MCF 10A (cell line): ENCODE data around the gene TTR. TPM values are rescaled to one million over a fixed set of nuclear protein-coding genes. Genes with fewer than 3 reads are reported as not detected.
A peak's percentile ranks its signal among the peaks of the same experiment; 100 is the strongest.

Experiments
- BruUV-seq: library from RNA; stranded (reverse); fragments of 400-500 nt; replicated peaks from 2 replicates; lab custom pipeline; 2021; lab: Mats Ljungman, UMichigan
- CTCF ChIA-PET: fragments of 300-600 bp; sonication (Branson Sonifier 250); formaldehyde crosslinking; extraction: SDS; loops from one replicate; lab custom pipeline; 2021; ENCODE audit warnings: antibody characterized with exemption, inconsistent platforms; lab: Yijun Ruan, JAX
- POLR2A ChIA-PET: fragments of 300-600, 350-650 bp; sonication (Branson Sonifier 250); formaldehyde crosslinking; extraction: SDS; loops from one replicate; lab custom pipeline; 2020; ENCODE audit warnings: antibody characterized with exemption, inconsistent platforms; lab: Yijun Ruan, JAX
- DNase-seq: peaks from one replicate; pipeline ENCODE4 v3.0.0-alpha.2; 2018; ENCODE audit not compliant: unreplicated experiment
- H3K27ac Mint-ChIP-seq: one replicate; pipeline ENCODE4 v1.8.0; 2022; ENCODE audit warnings: mild to moderate bottlenecking, low read depth, mixed read lengths; ENCODE audit not compliant: unreplicated experiment
- H3K27me3 Mint-ChIP-seq: one replicate; pipeline ENCODE4 v1.8.0; 2022; ENCODE audit warnings: mixed read lengths; ENCODE audit not compliant: insufficient read depth, unreplicated experiment
- H3K36me3 Mint-ChIP-seq: one replicate; pipeline ENCODE4 v1.8.0; 2022; ENCODE audit warnings: mild to moderate bottlenecking, moderate library complexity, mixed read lengths; ENCODE audit not compliant: insufficient read depth, unreplicated experiment
- H3K4me1 Mint-ChIP-seq: one replicate; pipeline ENCODE4 v1.8.0; 2022; ENCODE audit warnings: mixed read lengths; ENCODE audit not compliant: insufficient read depth, unreplicated experiment
- H3K4me3 Mint-ChIP-seq: one replicate; pipeline ENCODE4 v1.8.0; 2022; ENCODE audit warnings: mild to moderate bottlenecking, moderate library complexity, mixed read lengths; ENCODE audit not compliant: unreplicated experiment
- H3K9me3 Mint-ChIP-seq: one replicate; pipeline ENCODE4 v1.8.0; 2022; ENCODE audit warnings: mixed read lengths; ENCODE audit not compliant: unreplicated experiment
- intact Hi-C: fragments of 100-400 bp; cut with micrococcal nuclease; formaldehyde crosslinking; loops from 2 replicates; pipeline ENCODE4 v1.14.1; 2022
- total RNA-seq: library from RNA; stranded (reverse); gene quantifications from 2 replicates; pipeline ENCODE4 v1.2.3, GENCODE V29; 2022
- TF ChIP-seq, protein P1 (sequence below): fragments of 200-600 bp; IDR thresholded peaks from one replicate; pipeline ENCODE4 v1.8.0; 2022; ENCODE audit warnings: antibody characterized with exemption, mild to moderate bottlenecking; ENCODE audit not compliant: unreplicated experiment

TTR gene
- total RNA-seq, 1 experiment from 2014 or later: not detected

GRCh38 chr18:31609886-31610285, 18.2 kb downstream of the TTR start:
- ChIA-PET POLR2A (no interaction called here), CTCF (interaction anchor here (0.7 to 1.7 kb wide), 3 partner anchors 19 to 114 kb away, joined by 3 to 4 read pairs (median 4); no protein-coding TSS in a partner anchor)
- no TSS peak for BruUV-seq
- Mint-ChIP-seq H3K4me1 (peaks cover 5% of the 10 kb centered on the region), H3K9me3 (no peaks in the 10 kb centered on the region), H3K36me3 (no peaks in the 10 kb centered on the region), H3K4me3 (no peak overlapping the region), H3K27ac (no peak overlapping the region), H3K27me3 (no peaks in the 10 kb centered on the region)
- intact Hi-C loops: no loop called here
- no peak for DNase-seq
- TF ChIP-seq, protein P1, sequence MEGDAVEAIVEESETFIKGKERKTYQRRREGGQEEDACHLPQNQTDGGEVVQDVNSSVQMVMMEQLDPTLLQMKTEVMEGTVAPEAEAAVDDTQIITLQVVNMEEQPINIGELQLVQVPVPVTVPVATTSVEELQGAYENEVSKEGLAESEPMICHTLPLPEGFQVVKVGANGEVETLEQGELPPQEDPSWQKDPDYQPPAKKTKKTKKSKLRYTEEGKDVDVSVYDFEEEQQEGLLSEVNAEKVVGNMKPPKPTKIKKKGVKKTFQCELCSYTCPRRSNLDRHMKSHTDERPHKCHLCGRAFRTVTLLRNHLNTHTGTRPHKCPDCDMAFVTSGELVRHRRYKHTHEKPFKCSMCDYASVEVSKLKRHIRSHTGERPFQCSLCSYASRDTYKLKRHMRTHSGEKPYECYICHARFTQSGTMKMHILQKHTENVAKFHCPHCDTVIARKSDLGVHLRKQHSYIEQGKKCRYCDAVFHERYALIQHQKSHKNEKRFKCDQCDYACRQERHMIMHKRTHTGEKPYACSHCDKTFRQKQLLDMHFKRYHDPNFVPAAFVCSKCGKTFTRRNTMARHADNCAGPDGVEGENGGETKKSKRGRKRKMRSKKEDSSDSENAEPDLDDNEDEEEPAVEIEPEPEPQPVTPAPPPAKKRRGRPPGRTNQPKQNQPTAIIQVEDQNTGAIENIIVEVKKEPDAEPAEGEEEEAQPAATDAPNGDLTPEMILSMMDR: no peak

DNA sequence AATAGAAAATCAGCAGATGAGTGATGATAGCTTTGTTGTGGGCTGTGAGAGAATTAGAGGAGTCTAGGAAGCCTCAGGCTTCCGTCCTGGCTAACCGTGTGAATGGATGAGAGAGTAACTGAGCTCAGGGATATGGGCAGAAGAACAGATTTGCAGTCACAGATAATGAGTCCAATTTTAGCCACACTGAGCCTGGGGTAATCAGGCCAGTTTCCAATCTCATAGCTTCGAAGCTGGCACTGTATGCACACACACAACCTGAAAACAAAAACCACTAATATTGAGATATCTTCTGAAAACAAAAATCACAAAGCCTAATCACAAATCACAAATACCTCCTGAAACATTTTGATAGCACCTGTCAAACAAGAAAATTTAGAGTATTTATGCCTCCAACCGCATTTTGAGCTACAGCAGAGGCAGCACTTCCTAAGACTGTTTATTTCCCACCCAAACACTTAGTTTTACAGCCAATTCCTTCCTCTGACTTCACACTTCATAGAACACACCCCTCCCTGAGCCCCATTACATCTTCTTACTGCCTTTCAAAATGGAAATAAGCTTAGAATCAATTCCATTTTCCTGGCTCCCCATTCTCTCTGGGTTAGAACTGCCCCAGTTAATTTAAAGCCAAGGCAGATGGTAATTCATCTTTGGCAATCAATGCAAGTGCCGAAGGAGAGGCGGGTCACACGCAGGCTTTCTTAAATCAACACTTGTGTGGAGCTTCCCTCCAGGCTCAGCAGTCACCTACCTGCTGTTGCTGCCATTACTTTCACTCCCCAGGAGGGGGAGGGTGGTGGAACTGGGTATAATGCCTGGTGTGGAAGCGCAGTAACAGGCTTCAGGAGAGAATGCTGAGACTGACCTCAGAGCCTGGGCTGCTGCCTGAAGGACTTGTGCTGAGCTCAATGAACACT, 18.9 kb downstream of the TTR start:
- no peak overlapping the region for H3K4me3 Mint-ChIP-seq
- no TSS peak for BruUV-seq
- H3K9me3 Mint-ChIP-seq: no peaks in the 10 kb centered on the region
- CTCF ChIA-PET: interaction anchor here (0.6 to 1.7 kb wide), 6 partner anchors 18 to 114 kb away, joined by 3 to 5 read pairs (median 4); no protein-coding TSS in a partner anchor
- no peaks in the 10 kb centered on the region for H3K27me3 Mint-ChIP-seq
- peaks cover 5% of the 10 kb centered on the region for H3K4me1 Mint-ChIP-seq
- intact Hi-C loops: no loop called here
- TF ChIP-seq, protein P1: no peak
- peak; percentile 17 for DNase-seq
- no peak overlapping the region for H3K27ac Mint-ChIP-seq
- POLR2A ChIA-PET: interaction anchor here (0.8 kb wide), 1 partner anchor 13 kb away, joined by 4 read pairs; no protein-coding TSS in a partner anchor
- H3K36me3 Mint-ChIP-seq: no peaks in the 10 kb centered on the region

DNA sequence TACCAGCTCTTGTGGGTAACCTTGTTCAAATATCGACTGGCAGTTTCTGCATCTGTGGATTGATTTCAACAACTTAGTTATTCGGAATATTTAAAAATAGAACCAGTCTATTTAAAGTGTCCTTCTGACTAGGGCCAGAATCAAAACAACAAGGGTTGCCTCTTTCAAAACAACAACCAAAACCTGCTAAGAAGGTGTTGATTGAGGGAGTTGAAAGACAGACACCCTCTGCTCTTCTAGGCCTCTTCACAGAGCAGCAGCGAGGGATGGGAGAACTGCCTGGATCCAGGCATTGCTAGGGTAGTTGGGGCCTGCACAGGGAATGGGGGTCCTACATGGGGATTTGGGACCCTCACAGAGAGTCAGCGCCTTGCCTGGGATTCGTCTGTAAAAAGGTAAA, 19.8 kb downstream of the TTR start:
- TF ChIP-seq, protein P1: no peak
- no peak for DNase-seq
- ChIA-PET CTCF (interaction anchor here (1.7 kb wide), 1 partner anchor 17 kb away, joined by 3 read pairs; no protein-coding TSS in a partner anchor), POLR2A (interaction anchor here (1.4 kb wide), 1 partner anchor 19 kb away, joined by 3 read pairs; the partner anchor contains the start of gene TTR)
- intact Hi-C loops: no loop called here
- Mint-ChIP-seq H3K4me3 (no peak overlapping the region), H3K9me3 (no peaks in the 10 kb centered on the region), H3K27me3 (no peaks in the 10 kb centered on the region), H3K36me3 (no peaks in the 10 kb centered on the region), H3K27ac (no peak overlapping the region), H3K4me1 (no peaks in the 10 kb centered on the region)
- no TSS peak for BruUV-seq

GRCh38 chr18:31612124-31612523, 20.4 kb downstream of the TTR start:
- TF ChIP-seq, protein P1: no peak
- ChIA-PET CTCF (interaction anchor here (0.6 kb wide), 1 partner anchor 15 kb away, joined by 3 read pairs; no protein-coding TSS in a partner anchor), POLR2A (interaction anchor here (1.4 kb wide), 1 partner anchor 20 kb away, joined by 3 read pairs; the partner anchor contains the start of gene TTR)
- no peaks in the 10 kb centered on the region for H3K4me1 Mint-ChIP-seq
- H3K36me3 Mint-ChIP-seq: no peaks in the 10 kb centered on the region
- no peak for DNase-seq
- no TSS peak for BruUV-seq
- no peak overlapping the region for H3K27ac Mint-ChIP-seq
- no peaks in the 10 kb centered on the region for H3K9me3 Mint-ChIP-seq
- no peaks in the 10 kb centered on the region for H3K27me3 Mint-ChIP-seq
- no peak overlapping the region for H3K4me3 Mint-ChIP-seq
- intact Hi-C loops: no loop called here
